HG02973 (cell line): ENCODE measurements around the gene TICAM2.
"Not testable (repeated sequence)": the region's sequence is repeated elsewhere in the genome, so short reads cannot be mapped to it uniquely, and the experiment has no call there.

Experiments
- ATAC-seq: cut with Tn5 transposase; IDR thresholded peaks from one replicate; pipeline ENCODE4 v1.9.1; 2021; ENCODE audit warnings: moderate library complexity; ENCODE audit not compliant: unreplicated experiment

The TICAM2 gene

DNA sequence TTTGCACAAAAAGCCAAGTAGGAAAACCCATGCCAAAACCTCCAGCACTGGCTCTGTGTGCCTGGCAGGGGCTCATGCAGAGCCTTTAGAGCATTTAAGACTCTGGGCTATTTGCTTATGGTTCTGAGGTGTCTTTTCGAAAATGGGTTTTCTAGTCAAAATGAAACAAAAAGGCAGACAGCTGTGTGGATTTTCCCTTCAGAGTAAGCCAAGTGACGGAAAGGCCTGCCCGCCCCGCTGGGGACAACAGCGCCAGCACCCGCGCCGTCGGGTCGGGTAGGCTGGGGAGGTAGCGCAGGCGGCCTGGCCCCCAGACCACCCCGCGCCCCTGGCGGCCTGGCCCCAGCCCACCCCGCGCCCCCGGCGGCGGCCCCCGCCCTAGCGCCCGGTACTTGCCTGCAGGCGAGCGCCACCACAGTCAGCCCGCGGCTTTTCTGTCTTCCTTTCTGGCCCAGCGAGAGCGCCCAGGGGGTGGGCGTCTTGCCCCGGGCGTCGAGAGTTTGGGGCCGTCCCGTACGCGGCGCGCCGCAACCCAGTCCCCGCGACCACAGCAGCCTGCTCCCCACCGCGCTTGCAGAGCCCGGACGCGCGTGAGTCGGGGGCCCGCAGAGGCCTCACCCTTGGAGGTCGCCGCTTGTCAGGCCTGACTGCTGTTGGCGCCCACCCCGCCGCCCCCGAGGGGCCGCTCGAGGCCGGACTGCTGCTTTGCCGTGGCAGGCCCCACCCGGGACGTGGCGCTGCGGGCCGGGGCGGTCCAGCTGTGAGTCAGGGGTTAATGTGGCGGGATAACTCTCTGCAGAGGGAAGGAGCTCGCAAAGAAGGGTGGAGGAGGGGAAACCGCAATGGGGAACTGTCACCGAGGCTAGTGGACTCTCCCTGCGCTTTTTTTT is at the start of gene TICAM2:
TICAM2 (minus strand) TSS at position 779 of the 890 bp plus-strand sequence. CDS start 21,223 bp downstream, outside the sequence.
- peak; percentile 79 for ATAC-seq

GRCh38 chr5:115649541-115649940 is 47.3 kb upstream of the TICAM2 start:
- ATAC-seq, result no peak

GRCh38 chr5:115648056-115648455 is 45.8 kb upstream of the TICAM2 start:
- no peak for ATAC-seq

- ATAC-seq, result not testable (repeated sequence)
Observed at GRCh38 chr5:115645386-115645785, 43.1 kb upstream of the TICAM2 start.

DNA sequence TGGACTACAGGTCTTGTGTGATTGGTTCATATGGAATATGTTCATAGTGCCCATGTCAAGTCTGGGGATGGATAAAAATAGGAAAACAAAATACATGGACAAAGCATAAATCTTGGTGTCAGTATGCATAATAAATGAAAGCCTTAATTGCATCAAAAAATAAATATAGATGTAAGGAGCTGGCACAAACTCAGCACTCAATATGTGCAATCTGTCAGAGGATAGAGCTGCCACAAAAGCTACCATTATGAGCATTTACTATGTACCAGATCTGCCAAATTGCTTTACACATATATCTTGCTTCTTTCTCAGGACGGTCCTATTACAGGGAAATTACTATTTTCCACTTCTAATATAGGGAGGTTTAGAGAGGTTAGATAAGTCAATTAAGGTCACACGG is 41.8 kb upstream of the TICAM2 start:
- no peak for ATAC-seq

DNA sequence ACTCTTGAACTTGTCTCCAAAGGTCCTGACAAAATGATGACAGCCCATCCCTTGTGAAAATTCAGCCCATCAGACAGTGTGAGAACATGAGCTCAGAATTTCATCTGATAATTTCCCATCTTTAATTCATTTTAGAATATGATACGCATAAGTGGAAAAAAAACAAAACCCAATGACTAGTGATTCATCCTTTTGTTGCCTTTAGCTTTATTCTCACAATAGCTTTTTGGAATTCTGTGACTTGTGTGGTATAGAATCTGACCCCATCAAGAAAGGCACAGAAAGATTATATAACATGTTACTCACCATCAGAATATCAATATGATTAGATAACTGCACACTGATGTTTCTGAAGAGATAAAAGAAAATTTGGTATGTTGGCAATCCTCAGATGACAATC is 39.7 kb upstream of the TICAM2 start:
- ATAC-seq, result no peak

DNA sequence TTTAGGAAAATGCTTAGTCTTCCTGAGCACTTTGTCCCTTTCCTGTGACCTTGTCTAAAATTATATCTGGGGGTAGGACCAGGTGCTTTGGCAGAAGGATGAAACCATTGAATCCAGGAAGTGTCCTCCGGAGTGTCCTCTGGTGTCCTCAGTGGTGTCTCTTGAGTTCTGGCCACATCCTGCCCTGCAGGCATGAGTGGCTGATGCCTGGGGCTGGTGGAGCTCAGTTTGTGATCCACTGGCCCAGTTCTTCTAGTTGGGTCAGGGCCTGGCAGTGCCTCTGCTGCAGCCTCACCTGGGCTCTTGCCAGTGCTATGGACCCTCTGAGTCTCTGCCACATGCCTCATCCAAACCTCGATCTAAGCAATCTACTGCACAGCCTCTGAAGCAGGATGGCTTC is 38.0 kb upstream of the TICAM2 start:
- no peak for ATAC-seq

- no peak for ATAC-seq
Observed at GRCh38 chr5:115639377-115639776, 37.1 kb upstream of the TICAM2 start.

DNA sequence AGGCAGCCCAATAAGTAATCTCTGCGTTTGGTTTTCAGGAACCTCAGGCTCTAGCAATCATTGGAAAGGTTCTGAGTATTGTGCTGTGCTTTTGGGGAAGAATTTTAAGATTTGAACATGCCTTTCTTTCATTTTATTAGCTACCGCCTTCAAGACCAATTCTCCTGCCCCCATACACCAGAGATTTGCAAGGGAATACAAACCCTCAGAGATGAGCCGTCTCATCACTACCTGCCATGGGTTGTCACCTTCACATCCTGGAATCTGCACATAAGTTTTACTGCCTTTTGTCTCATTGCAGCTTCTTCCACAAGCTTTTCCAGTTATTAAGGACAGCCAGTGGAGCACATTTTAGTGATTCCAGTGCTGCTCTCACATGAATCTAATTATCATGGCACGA is 35.2 kb upstream of the TICAM2 start:
- ATAC-seq, result no peak

- no peak for ATAC-seq
Observed at GRCh38 chr5:115636008-115636407, 33.7 kb upstream of the TICAM2 start.

DNA sequence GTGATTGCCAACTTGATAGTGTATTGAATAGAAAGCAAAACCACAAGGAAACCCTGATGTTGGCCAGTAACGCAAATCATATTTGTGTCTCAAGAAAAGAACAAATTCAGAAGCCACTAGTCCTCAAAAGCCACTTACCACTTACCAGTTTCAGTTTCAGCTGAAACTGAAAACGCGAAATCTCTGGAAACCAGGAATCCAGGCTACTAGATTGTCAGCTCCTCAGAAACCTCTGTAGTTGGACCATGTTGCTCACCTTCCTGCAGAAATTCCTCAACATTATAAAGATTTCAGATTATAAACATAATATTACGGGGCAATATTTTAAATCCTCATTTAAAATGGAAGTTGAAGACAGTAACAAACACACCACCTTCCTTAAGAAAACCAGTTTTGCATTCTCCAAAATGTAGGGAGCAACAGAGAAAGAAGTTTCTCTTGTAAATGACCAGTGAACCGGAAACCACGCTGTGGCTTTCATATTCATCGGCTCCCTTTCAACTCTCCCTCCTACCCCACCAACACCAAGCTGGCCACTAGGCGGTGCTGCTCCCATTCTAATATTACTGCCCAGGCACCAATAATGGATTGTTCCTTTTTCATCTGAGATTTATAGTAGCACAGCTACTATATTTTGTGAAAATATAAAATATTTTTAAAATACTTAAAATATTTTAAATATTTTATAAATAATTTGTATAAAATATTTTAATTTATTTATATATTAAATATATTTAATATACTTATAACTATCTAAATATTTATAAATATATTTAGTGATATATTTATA is 32.3 kb upstream of the TICAM2 start:
- peak; percentile 54 for ATAC-seq

- no peak for ATAC-seq
Observed at GRCh38 chr5:115629903-115630302, 27.6 kb upstream of the TICAM2 start.

GRCh38 chr5:115627295-115627865 is 25.1 kb upstream of the TICAM2 start:
- no peak for ATAC-seq

DNA sequence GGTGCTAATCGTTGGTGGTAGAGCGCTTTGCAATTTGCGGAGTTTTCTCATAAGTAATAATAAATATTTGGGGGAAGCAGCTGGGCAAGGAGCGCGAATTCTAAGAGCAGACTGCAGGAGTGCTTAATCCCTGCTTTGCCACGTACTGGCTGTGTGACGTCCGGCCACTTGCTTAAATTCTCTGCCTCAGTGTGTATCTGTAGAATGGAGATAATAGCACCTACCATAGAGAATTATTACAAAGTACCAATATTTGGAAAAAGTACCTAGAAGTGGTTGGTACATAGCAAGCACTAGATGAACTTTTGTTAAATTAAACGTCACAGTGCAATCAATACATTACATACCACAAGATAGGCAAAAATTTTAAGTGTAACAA is 24.2 kb upstream of the TICAM2 start:
- peak; percentile 20 for ATAC-seq

DNA sequence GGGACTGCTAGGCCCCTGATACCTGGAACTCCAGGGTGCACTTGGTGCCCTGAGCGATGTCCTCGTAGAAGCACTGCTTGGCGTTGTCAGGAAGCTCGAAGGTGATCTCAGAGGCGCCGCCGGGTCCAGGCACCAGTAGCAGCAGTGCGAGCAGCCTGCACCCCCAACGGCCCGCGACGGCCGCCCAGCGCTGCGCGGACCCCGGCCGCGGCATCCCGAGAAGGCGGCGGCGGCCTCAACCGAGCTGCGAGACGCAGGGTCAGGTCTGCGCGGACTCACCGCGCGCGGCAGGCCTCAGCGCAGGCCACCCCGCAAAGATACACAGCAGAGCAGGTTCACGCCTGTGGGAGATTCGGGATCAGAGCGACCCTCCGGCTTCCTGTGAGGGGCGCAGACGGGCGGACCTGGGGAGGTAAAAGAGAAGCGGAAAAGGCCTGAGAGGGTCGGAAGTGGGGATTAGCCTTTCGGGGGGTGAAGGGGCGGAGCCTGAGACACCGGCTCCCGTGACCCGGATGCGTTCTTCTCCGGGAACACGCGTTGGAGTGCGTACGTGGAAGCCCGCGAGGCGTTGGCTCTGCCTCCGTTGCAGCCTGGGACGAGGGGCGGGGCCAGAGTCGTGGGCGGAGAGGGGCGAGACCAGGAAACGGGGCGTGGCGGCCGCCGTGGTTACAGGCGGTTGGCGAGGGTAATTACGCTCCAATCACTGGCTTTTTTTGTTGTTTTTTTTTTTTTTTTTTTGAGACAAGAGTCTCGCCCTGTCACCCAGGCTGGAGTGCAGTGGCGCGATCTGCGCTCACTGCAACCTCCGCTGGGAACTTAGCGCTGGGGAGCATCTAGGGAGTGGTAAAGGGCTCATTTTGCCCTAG is 23.5 kb upstream of the TICAM2 start, which contains the start of gene TMED7:
TMED7 (minus strand) TSS at position 458 of the 866 bp plus-strand sequence; CDS start at position 214, 244 bp downstream.
- ATAC-seq, result peak; percentile 85

DNA sequence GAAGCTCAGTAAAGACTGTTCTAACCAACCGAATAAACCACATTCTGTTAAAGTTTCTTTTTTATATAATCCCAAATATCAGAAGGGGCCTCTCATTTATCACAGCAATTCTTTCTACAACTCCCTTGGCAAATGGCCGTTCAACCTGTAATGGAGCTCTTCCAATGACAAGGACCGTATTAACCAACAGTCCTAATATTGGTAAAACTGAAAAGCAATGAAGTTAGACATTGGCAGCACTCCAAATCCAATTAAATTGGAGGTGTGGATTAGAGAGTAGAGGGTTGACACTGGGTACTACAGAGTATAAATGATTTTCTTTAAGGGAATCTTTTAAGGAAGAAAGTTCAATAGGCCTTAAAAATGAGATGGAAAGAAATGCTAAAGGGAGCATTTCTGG is 22.7 kb upstream of the TICAM2 start:
- no peak for ATAC-seq

- no peak for ATAC-seq
Observed at GRCh38 chr5:115623658-115624057, 21.4 kb upstream of the TICAM2 start.

DNA sequence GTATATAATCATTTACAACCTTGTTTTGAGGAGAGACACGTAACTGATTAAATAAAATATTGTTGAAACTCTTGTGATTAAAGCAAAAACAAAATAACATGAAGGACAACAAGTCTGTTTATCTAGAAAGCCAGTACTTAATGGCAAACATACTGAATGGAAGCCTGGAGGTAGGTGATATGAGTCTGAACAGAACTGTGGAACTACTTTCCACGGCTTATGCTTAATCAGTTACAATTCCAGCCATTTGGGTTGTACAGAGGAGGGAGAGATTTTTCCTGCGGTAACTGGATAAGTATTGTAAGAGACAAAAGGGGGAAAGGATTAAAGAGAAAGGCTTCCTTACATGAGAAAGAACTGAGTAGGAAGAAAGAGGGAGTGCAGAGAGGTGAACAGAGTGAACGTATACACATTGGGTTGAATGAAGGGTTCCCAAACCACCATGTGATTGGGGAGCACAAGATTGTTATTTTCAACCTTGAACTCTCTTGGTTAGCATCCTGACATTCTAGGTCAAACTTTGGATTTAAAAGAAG is 19.2 kb upstream of the TICAM2 start:
- no peak for ATAC-seq

- ATAC-seq, result no peak
Observed at GRCh38 chr5:115616892-115617291, 14.6 kb upstream of the TICAM2 start.

DNA sequence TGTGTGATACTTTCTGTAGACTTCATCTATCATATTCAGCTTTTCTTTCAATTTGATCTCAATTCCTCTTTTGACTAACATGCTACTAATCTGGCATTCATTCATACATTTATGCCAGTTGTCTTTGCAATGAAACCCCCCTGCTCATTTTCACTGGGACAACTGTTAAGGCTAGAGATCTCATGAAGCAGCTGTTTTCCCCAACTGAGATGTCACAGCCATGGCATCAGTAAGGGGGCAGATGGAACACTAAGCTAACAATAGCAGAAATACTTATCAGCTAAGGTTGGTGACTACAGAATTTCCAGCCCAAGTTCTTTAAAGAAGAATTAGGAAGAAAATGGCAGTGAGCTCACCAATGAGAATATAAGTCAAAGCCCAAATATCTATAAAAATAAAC is 14.2 kb upstream of the TICAM2 start:
- no peak for ATAC-seq
